Stimulated activated effector memory CD8-positive, alpha-beta T cell treated with anti-CD3 and anti-CD28 coated beads, Interleukin-12 subunit alpha, Interleukin-12 subunit beta, amount 100 ng/mL, for 72 hours (primary cell): Measurements from ENCODE around the gene SP100.
A peak's percentile ranks its signal among the peaks of the same experiment; 100 is the strongest.

Experiments
- ATAC-seq: fragments of 150-1000 bp; cut with Tn5 transposase; 2 replicates; pipeline ENCODE4 v1.10.0; 2021
- DNase-seq, 2 donors: peaks; one replicate each; pipeline ENCODE4 v3.0.0; 2021 to 2022; ENCODE audit warnings: low spot score in 2 of 2
- H3K27ac Mint-ChIP-seq: one replicate; pipeline ENCODE4 v1.8.0; 2022; ENCODE audit warnings: mild to moderate bottlenecking, mixed read lengths
- H3K36me3 Mint-ChIP-seq: one replicate; pipeline ENCODE4 v1.8.0; 2022; ENCODE audit warnings: mild to moderate bottlenecking, mixed read lengths
- H3K4me1 Mint-ChIP-seq: one replicate; pipeline ENCODE4 v1.8.0; 2022; ENCODE audit warnings: mixed read lengths
- H3K4me3 Mint-ChIP-seq: one replicate; pipeline ENCODE4 v1.8.0; 2022; ENCODE audit warnings: mild to moderate bottlenecking, mixed read lengths
- H3K9me3 Mint-ChIP-seq: one replicate; pipeline ENCODE4 v1.8.0; 2022; ENCODE audit warnings: mixed read lengths

SP100 gene

GRCh38 chr2:230520875-230521155, 104.8 kb downstream of the SP100 start:
- Mint-ChIP-seq H3K9me3 (peaks cover 6% of the 10 kb centered on the region), H3K4me1 (no peaks in the 10 kb centered on the region), H3K36me3 (no peaks in the 10 kb centered on the region), H3K4me3 (no peak overlapping the region), H3K27ac (no peak overlapping the region)
- DNase-seq (no peak), ATAC-seq (no peak)

- H3K27ac Mint-ChIP-seq: no peak overlapping the region
- DNase-seq (no peak), ATAC-seq (no peak)
- no peaks in the 10 kb centered on the region for H3K36me3 Mint-ChIP-seq
- peaks cover under 1% of the 10 kb centered on the region for H3K4me1 Mint-ChIP-seq
- H3K4me3 Mint-ChIP-seq: no peak overlapping the region
- H3K9me3 Mint-ChIP-seq: peaks cover 6% of the 10 kb centered on the region
Observed at GRCh38 chr2:230521386-230521785, 105.4 kb downstream of the SP100 start.

- Mint-ChIP-seq H3K9me3 (peaks cover 17% of the 10 kb centered on the region), H3K4me3 (no peak overlapping the region), H3K4me1 (peaks cover 5% of the 10 kb centered on the region), H3K27ac (no peak overlapping the region), H3K36me3 (no peaks in the 10 kb centered on the region)
- no peak for DNase-seq
- no peak for ATAC-seq
Observed at GRCh38 chr2:230525682-230526081, 109.7 kb downstream of the SP100 start.

GRCh38 chr2:230537531-230537976, 121.6 kb downstream of the SP100 start:
- peaks cover 21% of the 10 kb centered on the region for H3K36me3 Mint-ChIP-seq
- peaks cover 37% of the 10 kb centered on the region for H3K4me1 Mint-ChIP-seq
- H3K9me3 Mint-ChIP-seq: no peaks in the 10 kb centered on the region
- H3K4me3 Mint-ChIP-seq: no peak overlapping the region
- peak overlapping the region; percentile 67 for H3K27ac Mint-ChIP-seq
- DNase-seq (peak in 1 of 2 donors; percentile 54), ATAC-seq (peak; percentile 78)

GRCh38 chr2:230540332-230540731, 124.3 kb downstream of the SP100 start:
- Mint-ChIP-seq H3K4me1 (peaks cover 37% of the 10 kb centered on the region), H3K9me3 (no peaks in the 10 kb centered on the region), H3K27ac (no peak overlapping the region), H3K4me3 (no peak overlapping the region), H3K36me3 (peaks cover 39% of the 10 kb centered on the region)
- ATAC-seq: peak; percentile 65
- DNase-seq: peak in 1 of 2 donors; percentile 52

- H3K36me3 Mint-ChIP-seq: peaks cover 39% of the 10 kb centered on the region
- H3K4me1 Mint-ChIP-seq: peaks cover 27% of the 10 kb centered on the region
- H3K27ac Mint-ChIP-seq: no peak overlapping the region
- ATAC-seq: peak; percentile 77
- no peak for DNase-seq
- no peak overlapping the region for H3K4me3 Mint-ChIP-seq
- no peaks in the 10 kb centered on the region for H3K9me3 Mint-ChIP-seq
Observed at GRCh38 chr2:230541934-230542380, 126.0 kb downstream of the SP100 start.

- no peak for DNase-seq
- H3K27ac Mint-ChIP-seq: no peak overlapping the region
- H3K4me3 Mint-ChIP-seq: no peak overlapping the region
- no peaks in the 10 kb centered on the region for H3K9me3 Mint-ChIP-seq
- peaks cover 39% of the 10 kb centered on the region for H3K36me3 Mint-ChIP-seq
- ATAC-seq: no peak
- H3K4me1 Mint-ChIP-seq: peaks cover 19% of the 10 kb centered on the region
Observed at GRCh38 chr2:230542751-230543150, 126.8 kb downstream of the SP100 start.

DNA sequence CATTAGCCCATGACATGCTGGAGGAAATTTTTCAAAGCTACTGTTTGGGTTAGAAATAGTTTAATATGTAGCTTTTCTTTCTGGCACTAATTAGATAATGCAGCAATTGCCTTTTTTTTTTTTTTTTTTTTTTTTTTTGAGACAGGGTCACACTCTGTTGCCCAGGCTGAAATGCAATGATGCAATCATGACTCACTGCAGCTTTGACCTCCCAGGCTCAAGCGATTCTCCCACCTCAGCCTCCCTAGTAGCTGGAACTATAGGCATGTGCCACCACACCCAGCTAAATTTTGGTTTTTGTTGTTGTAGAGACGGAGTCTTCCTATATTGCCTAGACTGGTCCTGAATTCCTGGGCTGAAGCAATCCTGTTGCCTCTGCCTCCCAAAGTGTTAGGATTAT, 136.2 kb downstream of the SP100 start:
- H3K27ac Mint-ChIP-seq: peak overlapping the region; percentile 75
- H3K36me3 Mint-ChIP-seq: peaks cover 6% of the 10 kb centered on the region
- peaks cover 9% of the 10 kb centered on the region for H3K4me1 Mint-ChIP-seq
- H3K9me3 Mint-ChIP-seq: peaks cover 3% of the 10 kb centered on the region
- no peak overlapping the region for H3K4me3 Mint-ChIP-seq
- ATAC-seq (no peak), DNase-seq (no peak)

DNA sequence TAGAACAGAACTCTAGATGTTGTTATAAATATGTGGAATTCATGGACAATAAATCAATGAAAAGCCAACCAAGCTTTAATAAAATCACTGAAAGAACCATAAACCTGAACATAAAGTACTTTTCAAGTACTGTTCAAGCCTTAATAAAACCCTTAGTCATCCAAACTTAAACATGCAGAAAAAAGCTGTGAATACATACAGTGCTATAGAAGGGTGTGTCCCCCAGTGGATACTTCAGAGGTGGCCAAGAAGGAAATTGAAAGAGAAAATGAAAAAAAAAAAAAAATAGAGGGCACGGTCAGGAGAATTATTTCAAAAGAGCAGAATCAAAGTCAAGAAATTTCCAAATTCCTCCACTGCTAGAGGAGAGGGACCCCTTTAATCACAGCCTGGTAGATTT, 141.1 kb downstream of the SP100 start:
- Mint-ChIP-seq H3K36me3 (peaks cover under 1% of the 10 kb centered on the region), H3K9me3 (peaks cover 3% of the 10 kb centered on the region), H3K27ac (no peak overlapping the region), H3K4me1 (peaks cover 9% of the 10 kb centered on the region), H3K4me3 (no peak overlapping the region)
- ATAC-seq: no peak
- DNase-seq: no peak

- Mint-ChIP-seq H3K27ac (peak overlapping the region; percentile 33), H3K9me3 (no peaks in the 10 kb centered on the region), H3K4me1 (peaks cover 9% of the 10 kb centered on the region), H3K4me3 (no peak overlapping the region), H3K36me3 (no peaks in the 10 kb centered on the region)
- no peak for ATAC-seq
- DNase-seq: no peak
Observed at GRCh38 chr2:230564805-230565779, 149.1 kb downstream of the SP100 start.

DNA sequence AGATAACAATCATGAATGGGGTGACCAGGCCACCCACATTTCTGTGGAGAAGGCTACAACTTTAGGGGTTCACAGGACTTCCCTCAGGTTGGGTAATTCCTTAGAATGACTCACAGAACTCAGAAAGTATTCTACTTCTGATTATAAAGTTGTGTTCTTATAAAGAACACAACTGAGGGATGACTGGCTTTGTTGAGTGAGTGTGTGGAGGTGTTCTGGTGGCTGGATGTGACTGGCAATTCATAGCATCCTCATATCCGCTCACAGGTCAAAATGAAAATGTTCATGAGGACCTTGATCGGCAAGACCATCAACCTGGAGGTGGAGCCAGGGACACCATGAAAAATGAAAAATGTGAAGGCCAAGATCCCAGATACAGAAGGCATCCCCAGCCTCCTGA, 153.3 kb downstream of the SP100 start:
- DNase-seq: no peak
- peak; percentile 98 for ATAC-seq
- Mint-ChIP-seq H3K27ac (no peak overlapping the region), H3K9me3 (peaks cover 12% of the 10 kb centered on the region), H3K4me1 (peaks cover 9% of the 10 kb centered on the region), H3K36me3 (no peaks in the 10 kb centered on the region), H3K4me3 (no peak overlapping the region)

DNA sequence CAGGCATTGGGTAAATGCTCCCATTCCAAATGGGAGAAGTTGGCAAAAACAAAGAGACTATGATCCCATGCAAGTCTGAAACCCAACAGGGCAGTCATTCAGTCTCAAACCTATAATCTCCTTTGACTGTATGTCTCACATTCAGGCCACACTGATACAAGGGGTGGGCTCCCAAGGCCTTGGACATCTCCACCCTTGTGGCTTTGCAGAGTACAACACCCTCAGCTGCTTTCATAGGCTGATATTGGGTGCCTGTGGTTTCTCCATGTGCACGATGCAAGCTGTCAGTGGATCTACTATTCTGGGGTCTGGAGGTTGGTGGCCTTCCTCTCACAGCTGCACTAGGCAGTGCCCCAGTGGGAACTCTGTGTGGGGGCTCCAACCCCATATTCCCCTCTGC, 155.0 kb downstream of the SP100 start:
- Mint-ChIP-seq H3K27ac (no peak overlapping the region), H3K9me3 (peaks cover 19% of the 10 kb centered on the region), H3K4me1 (peaks cover 15% of the 10 kb centered on the region), H3K36me3 (no peaks in the 10 kb centered on the region), H3K4me3 (no peak overlapping the region)
- ATAC-seq: no peak
- no peak for DNase-seq

- no peaks in the 10 kb centered on the region for H3K36me3 Mint-ChIP-seq
- H3K9me3 Mint-ChIP-seq: peaks cover 19% of the 10 kb centered on the region
- H3K27ac Mint-ChIP-seq: peak overlapping the region; percentile 9
- H3K4me3 Mint-ChIP-seq: peak overlapping the region; percentile 21
- DNase-seq: peak in 1 of 2 donors; percentile 75
- peaks cover 13% of the 10 kb centered on the region for H3K4me1 Mint-ChIP-seq
- ATAC-seq: peak; percentile 98
Observed at GRCh38 chr2:230575642-230576324, 159.8 kb downstream of the SP100 start.

DNA sequence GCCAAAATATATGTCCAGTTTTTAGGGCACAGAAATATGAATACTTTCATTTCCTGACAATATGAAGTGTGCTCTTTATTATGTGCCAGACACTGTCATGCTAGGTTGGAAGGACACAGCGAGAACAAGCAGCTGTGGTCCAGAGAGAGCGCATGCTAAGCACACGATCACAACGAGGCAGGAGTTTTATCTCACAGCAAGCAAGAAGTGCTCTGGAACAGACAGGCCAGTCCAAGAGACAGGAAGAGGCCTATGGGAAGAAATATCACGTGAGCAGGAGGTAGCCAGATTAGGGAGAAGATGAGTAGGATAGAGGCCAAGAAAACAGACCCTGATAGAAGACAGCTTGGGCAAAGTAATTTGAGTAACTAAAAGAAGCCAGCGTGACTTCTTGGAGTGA, 161.1 kb downstream of the SP100 start:
- DNase-seq: no peak
- H3K27ac Mint-ChIP-seq: no peak overlapping the region
- no peak overlapping the region for H3K4me3 Mint-ChIP-seq
- H3K9me3 Mint-ChIP-seq: peaks cover 19% of the 10 kb centered on the region
- H3K36me3 Mint-ChIP-seq: no peaks in the 10 kb centered on the region
- peaks cover 15% of the 10 kb centered on the region for H3K4me1 Mint-ChIP-seq
- no peak for ATAC-seq

- Mint-ChIP-seq H3K9me3 (peaks cover 22% of the 10 kb centered on the region), H3K36me3 (no peaks in the 10 kb centered on the region), H3K4me3 (no peak overlapping the region), H3K4me1 (peaks cover 25% of the 10 kb centered on the region), H3K27ac (no peak overlapping the region)
- no peak for ATAC-seq
- DNase-seq: no peak
Observed at GRCh38 chr2:230578106-230578505, 162.1 kb downstream of the SP100 start.

- H3K36me3 Mint-ChIP-seq: no peaks in the 10 kb centered on the region
- H3K27ac Mint-ChIP-seq: peak overlapping the region; percentile 30
- DNase-seq (no peak), ATAC-seq (peak; percentile 98)
- peak overlapping the region; percentile 5 for H3K4me3 Mint-ChIP-seq
- H3K9me3 Mint-ChIP-seq: peaks cover 3% of the 10 kb centered on the region
- peaks cover 27% of the 10 kb centered on the region for H3K4me1 Mint-ChIP-seq
Observed at GRCh38 chr2:230582851-230583283, 166.9 kb downstream of the SP100 start.
